SK-N-SH (cell line): ENCODE measurements around the gene SH3D19. TPM values are rescaled to one million over a fixed set of nuclear protein-coding genes. Genes with fewer than 3 reads are reported as not detected.

Experiments
- CTCF ChIA-PET: fragments of 300-600, 350-600 bp; formaldehyde crosslinking; extraction: SDS; loops from one replicate; lab custom pipeline; 2021; lab: Yijun Ruan, JAX
- POLR2A ChIA-PET: fragments of 350-600 bp; sonication (Branson Sonifier 250); formaldehyde crosslinking; extraction: SDS; loops from one replicate; lab custom pipeline; 2020; ENCODE audit warnings: antibody characterized with exemption, inconsistent platforms; lab: Yijun Ruan, JAX
- DNase-seq: peaks from one replicate; pipeline ENCODE4 v3.0.0; 2012
- H2AFZ ChIP-seq: fragments of 200-600 bp; sonication (generic); 2 replicates; pipeline ENCODE4 v1.8.1; 2016; ENCODE audit warnings: antibody characterized with exemption, mild to moderate bottlenecking, low read depth
- H3F3A ChIP-seq: fragments of 200-600 bp; sonication (generic); replicated peaks from 2 replicates; pipeline ENCODE3; 2016; ENCODE audit warnings: antibody characterized with exemption, mild to moderate bottlenecking; ENCODE audit not compliant: insufficient read depth
- H3K27ac ChIP-seq, 2 experiments: fragments of 200-500 bp in 1 of 2; fragments of 200-600 bp in 1 of 2; sonication (Bioruptor generic) in 1 of 2; sonication (generic), shearing (Covaris generic) in 1 of 2; 2 replicates each; pipeline versions ENCODE4 v1.5.1 to v1.6.1; 2014 to 2016; ENCODE audit warnings: low read depth in 2 of 2, inconsistent platforms in 1 of 2, low read length in 1 of 2, mild to moderate bottlenecking in 1 of 2, mixed read lengths in 1 of 2
- H3K27me3 ChIP-seq: fragments of 200-600 bp; sonication (generic), shearing (Covaris generic); 2 replicates; pipeline ENCODE4 v1.6.1; 2016; ENCODE audit warnings: mixed run types; ENCODE audit not compliant: insufficient read depth
- H3K36me3 ChIP-seq, 2 experiments: fragments of 200-500 bp in 1 of 2; fragments of 200-600 bp in 1 of 2; sonication (Bioruptor generic) in 1 of 2; sonication (generic) in 1 of 2; replicated peaks in 1 of 2; 2 replicates each; pipeline versions ENCODE3 to v1.5.1; 2014 to 2016; ENCODE audit warnings: low read length in 1 of 2, mild to moderate bottlenecking in 1 of 2; ENCODE audit not compliant: insufficient read depth in 2 of 2, control insufficient read depth in 1 of 2
- H3K4me1 ChIP-seq, 2 experiments: fragments of 200-500 bp in 1 of 2; fragments of 200-600 bp in 1 of 2; sonication (Bioruptor generic) in 1 of 2; sonication (generic), shearing (Covaris generic) in 1 of 2; 2 replicates each; pipeline versions ENCODE4 v1.5.1 to v1.6.1; 2014 to 2016; ENCODE audit warnings: low read depth in 1 of 2, low read length in 1 of 2, mixed run types in 1 of 2; ENCODE audit not compliant: insufficient read depth in 2 of 2, control insufficient read depth in 1 of 2
- H3K4me2 ChIP-seq: fragments of 200-600 bp; sonication (generic), shearing (Covaris generic); 2 replicates; pipeline ENCODE4 v1.6.1; 2017; ENCODE audit warnings: mixed run types
- H3K4me3 ChIP-seq, 2 experiments: fragments of 200-500 bp in 1 of 2; fragments of 200-600 bp in 1 of 2; sonication (Bioruptor generic) in 1 of 2; sonication (generic), shearing (Covaris generic) in 1 of 2; 2 replicates each; pipeline versions ENCODE4 v1.5.1 to v1.8.1; 2014 to 2016; ENCODE audit warnings: low read depth in 2 of 2, inconsistent platforms in 1 of 2, low read length in 1 of 2, mild to moderate bottlenecking in 1 of 2, mixed read lengths in 1 of 2, moderate library complexity in 1 of 2
- H3K79me2 ChIP-seq: fragments of 200-600 bp; sonication (generic); 2 replicates; pipeline ENCODE4 v1.8.1; 2017; ENCODE audit warnings: mild to moderate bottlenecking; ENCODE audit not compliant: insufficient read depth
- H3K9ac ChIP-seq: fragments of 200-600 bp; sonication (generic); 2 replicates; pipeline ENCODE4 v1.6.1; 2017; ENCODE audit warnings: mixed run types
- H3K9me2 ChIP-seq: fragments of 200-600 bp; sonication (generic); 2 replicates; pipeline ENCODE4 v1.6.1; 2017; ENCODE audit warnings: mixed run types
- H3K9me3 ChIP-seq: fragments of 200-600 bp; sonication (generic); 2 replicates; pipeline ENCODE4 v1.6.1; 2017; ENCODE audit warnings: mixed run types, mild to moderate bottlenecking, moderate library complexity
- H4K20me1 ChIP-seq: fragments of 200-600 bp; sonication (generic); 2 replicates; pipeline ENCODE4 v1.6.1; 2017; ENCODE audit warnings: mild to moderate bottlenecking, mixed run types; ENCODE audit not compliant: insufficient read depth
- CHD2 ChIP-seq: fragments of 150-350 bp; IDR thresholded peaks from 2 replicates; pipeline ENCODE4 v1.6.1; 2018; ENCODE audit warnings: low read length; ENCODE audit not compliant: partially characterized antibody
- CTCF ChIP-seq: fragments of 200-600 bp; sonication (generic); IDR thresholded peaks from 2 replicates; pipeline ENCODE4 v1.6.1; 2017; ENCODE audit warnings: antibody characterized with exemption, mild to moderate bottlenecking, moderate library complexity
- EP300 ChIP-seq, 2 experiments: IDR thresholded peaks; 2 replicates each; pipeline versions ENCODE4 v1.4.0 to v1.6.1; 2012; ENCODE audit warnings: borderline replicate concordance in 1 of 2, low read depth in 1 of 2, low read length in 1 of 2
- EZH2phosphoT487 ChIP-seq: fragments of 200-600 bp; sonication (generic); IDR thresholded peaks from 2 replicates; pipeline ENCODE4 v1.6.1; 2017; ENCODE audit warnings: low read depth, mixed run types, mild to moderate bottlenecking, antibody characterized with exemption, moderate library complexity, borderline replicate concordance
- FOSL2 ChIP-seq: IDR thresholded peaks from 2 replicates; pipeline ENCODE4 v1.4.0; 2012; ENCODE audit warnings: low read depth, mild to moderate bottlenecking, moderate library complexity, borderline replicate concordance
- FOXJ3 ChIP-seq: sonication (generic); formaldehyde crosslinking; IDR thresholded peaks from 2 replicates; pipeline ENCODE4 v1.5.1; 2020; ENCODE audit warnings: mild to moderate bottlenecking, missing genetic modification reagents
- FOXM1 ChIP-seq: IDR thresholded peaks from 2 replicates; pipeline ENCODE4 v1.4.0; 2012; ENCODE audit warnings: low read depth, mild to moderate bottlenecking
- GATA2 ChIP-seq: sonication (generic); formaldehyde crosslinking; IDR thresholded peaks from 2 replicates; pipeline ENCODE4 v1.5.0; 2020; ENCODE audit warnings: mild to moderate bottlenecking, missing genetic modification reagents
- MEF2A ChIP-seq: IDR thresholded peaks from 2 replicates; pipeline ENCODE4 v1.4.0; 2012; ENCODE audit warnings: low read depth, borderline replicate concordance
- MXI1 ChIP-seq: IDR thresholded peaks from 2 replicates; pipeline ENCODE4 v1.6.1; 2012; ENCODE audit warnings: mild to moderate bottlenecking, low read depth, low read length, improper control_type of control experiment
- NRF1 ChIP-seq: IDR thresholded peaks from 2 replicates; pipeline ENCODE4 v1.6.1; 2012; ENCODE audit warnings: low read depth, mild to moderate bottlenecking, low read length
- PBX3 ChIP-seq: IDR thresholded peaks from 2 replicates; pipeline ENCODE4; 2012
- RCOR1 ChIP-seq: fragments of 150-350 bp; IDR thresholded peaks from 2 replicates; pipeline ENCODE4 v1.6.1; 2017; ENCODE audit warnings: antibody characterized with exemption, low read length
- RFX5 ChIP-seq: IDR thresholded peaks from 2 replicates; pipeline ENCODE4 v1.6.1; 2012; ENCODE audit warnings: mild to moderate bottlenecking, improper control_type of control experiment, low read length
- SIN3A ChIP-seq: IDR thresholded peaks from 2 replicates; pipeline ENCODE4 v1.6.1; 2012; ENCODE audit warnings: low read depth, mild to moderate bottlenecking, low read length, moderate library complexity, borderline replicate concordance
- SMC3 ChIP-seq: IDR thresholded peaks from 2 replicates; pipeline ENCODE4 v1.6.1; 2012; ENCODE audit warnings: low read depth, low read length, improper control_type of control experiment
- TAF1 ChIP-seq: IDR thresholded peaks from 2 replicates; pipeline ENCODE4 v1.6.1; 2012; ENCODE audit warnings: low read depth, mild to moderate bottlenecking, low read length, moderate library complexity, borderline replicate concordance
- TCF12 ChIP-seq: IDR thresholded peaks from 2 replicates; pipeline ENCODE4 v1.4.0; 2012
- TEAD4 ChIP-seq: IDR thresholded peaks from 2 replicates; pipeline ENCODE4 v1.4.0; 2012; ENCODE audit warnings: mild to moderate bottlenecking, borderline replicate concordance; ENCODE audit not compliant: insufficient read depth
- USF2 ChIP-seq: fragments of 150-350 bp; IDR thresholded peaks from 2 replicates; pipeline ENCODE4 v1.6.1; 2017; ENCODE audit warnings: antibody characterized with exemption, low read length, low read depth, borderline replicate concordance
- ZBTB33 ChIP-seq: IDR thresholded peaks from 2 replicates; pipeline ENCODE4 v1.4.0; 2012; ENCODE audit warnings: low read depth, borderline replicate concordance
- WGBS: methylation state at CpG from one replicate; pipeline ENCODE4 v1.1.6; 2017; ENCODE audit warnings: low lambda C conversion rate; 5-methylcytosine and 5-hydroxymethylcytosine counted together
- polyA plus RNA-seq, 3 experiments: library from polyadenylated mRNA; depleted of rRNA; stranded (reverse); fragments of >200 nt; gene quantifications; 2 replicates each; pipeline ENCODE4 v1.2.3, GENCODE V29; 2012
- TF ChIP-seq, protein P1 (sequence below): IDR thresholded peaks from 2 replicates; pipeline ENCODE4 v1.4.0; 2012; ENCODE audit warnings: low read depth
- TF ChIP-seq, protein P2 (sequence below): IDR thresholded peaks from 2 replicates; pipeline ENCODE4 v1.4.0; 2012; ENCODE audit warnings: low read depth, borderline replicate concordance

SH3D19 gene
- polyA plus RNA-seq, 1 of the 3 experiments (the other 2 are of a cell fraction) = 7.1 TPM

- TF ChIP-seq, protein P1, sequence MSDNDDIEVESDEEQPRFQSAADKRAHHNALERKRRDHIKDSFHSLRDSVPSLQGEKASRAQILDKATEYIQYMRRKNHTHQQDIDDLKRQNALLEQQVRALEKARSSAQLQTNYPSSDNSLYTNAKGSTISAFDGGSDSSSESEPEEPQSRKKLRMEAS = no peak
- TF ChIP-seq NRF1 (no peak), SIN3A (no peak), SMC3 (no peak)
Observed at GRCh38 chr4:151099976-151100417, 225.4 kb downstream of the SH3D19 start (continued).

DNA sequence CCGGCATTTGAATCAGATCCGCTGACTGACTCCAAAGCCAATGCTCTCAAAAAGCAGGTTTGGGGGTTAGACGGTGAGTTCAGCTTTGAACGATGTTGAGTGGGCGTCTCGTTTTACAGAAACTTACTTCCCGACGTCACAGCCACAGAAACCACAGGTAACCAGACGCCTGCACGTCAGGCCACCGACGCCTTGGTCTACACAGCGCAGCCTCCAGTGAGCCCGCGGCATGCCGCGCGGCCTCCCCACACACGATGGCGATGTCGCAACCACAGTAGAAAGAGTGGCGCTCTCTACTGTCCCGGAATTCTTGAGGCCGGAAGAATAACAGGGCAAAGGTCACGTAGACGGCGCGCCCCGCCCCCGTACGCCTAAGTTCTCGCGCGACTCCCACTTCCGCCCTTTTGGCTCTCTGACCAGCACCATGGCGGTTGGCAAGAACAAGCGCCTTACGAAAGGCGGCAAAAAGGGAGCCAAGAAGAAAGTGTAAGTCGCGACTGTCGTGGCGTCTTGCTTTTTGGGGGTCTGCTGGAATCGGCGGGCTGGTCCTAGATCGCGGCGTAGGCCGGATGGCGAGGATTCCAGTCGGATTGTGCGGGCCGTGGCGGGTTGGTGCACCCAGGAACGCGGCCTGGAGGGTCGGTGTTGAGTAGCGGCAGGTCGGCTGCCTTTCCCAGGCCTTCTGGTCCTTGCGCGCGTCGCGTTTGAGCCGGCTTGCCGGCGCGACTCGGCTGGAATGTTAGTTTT lies 226.0 kb downstream of the SH3D19 start, which contains the start of gene RPS3A:
Gene RPS3A, plus strand, starts transcription at position 400 of the 747 bp plus-strand sequence. Its CDS starts 25 bp downstream, at position 425.
- H2AFZ ChIP-seq = peak within 1 kb of the TSS; percentile 92
- H3K4me1 ChIP-seq = peaks cover 7 to 10% of the 10 kb centered on the region in 2 experiments; a peak in 2 of 4 replicates
- peak within 1 kb of the TSS; percentile 70 to 80 for H3K27ac ChIP-seq
- no peaks in the 10 kb centered on the region for H3K27me3 ChIP-seq
- peaks cover 36 to 39% of the 10 kb centered on the region in 2 experiments for H3K36me3 ChIP-seq
- CTCF ChIA-PET = interaction anchor here (0.6 to 2.4 kb wide), 7 partner anchors 9 to 268 kb away, joined by 3 to 9 read pairs (median 4); no protein-coding TSS in a partner anchor
- peaks cover 45% of the 10 kb centered on the region for H4K20me1 ChIP-seq
- peaks cover 25% of the 10 kb centered on the region for H3F3A ChIP-seq
- H3K9me3 ChIP-seq = no peaks in the 10 kb centered on the region
- WGBS = under 1% methylated on average over 41 of the region's 69 CpGs
- H3K79me2 ChIP-seq = peaks cover 45% of the 10 kb centered on the region
- peak within 1 kb of the TSS; percentile 83 to 84 for H3K4me3 ChIP-seq
- H3K9me2 ChIP-seq = no peaks in the 10 kb centered on the region
- H3K9ac ChIP-seq = peak within 1 kb of the TSS; percentile 97
- H3K4me2 ChIP-seq = peak within 1 kb of the TSS; percentile 82
- peak; percentile 90 for DNase-seq
- POLR2A ChIA-PET = interaction anchor here (0.7 to 1.2 kb wide), 3 partner anchors 33 to 225 kb away, joined by 3 read pairs; no protein-coding TSS in a partner anchor
- TF ChIP-seq TEAD4 (peak; percentile 50; the same call in 1 of the 2 replicates), EZH2phosphoT487 (no peak), CHD2 (peak; percentile 99), RCOR1 (peak; percentile 42; the same call in 1 of the 2 replicates), RFX5 (no peak), CTCF (peak; percentile 86), MEF2A (no peak; the same call in 1 of the 2 replicates), SIN3A (peak; percentile 73; the same call in 1 of the 2 replicates), ZBTB33 (peak; percentile 98), FOXJ3 (CRISPR knock-in tag) (no peak), FOXM1 (no peak), EP300 (IDR thresholded peaks at IDR 0.05; ENCODE audit: borderline replicate concordance in 1 of 2, low read depth in 1 of 2, low read length in 1 of 2) (peak in 1 of 2 experiments; percentile 31; a peak in 2 of 4 replicates), TCF12 (peak; percentile 43; the same call in 1 of the 2 replicates), MXI1 (peak; percentile 88), TAF1 (peak; percentile 99), PBX3 (no peak), USF2 (no peak), GATA2 (CRISPR knock-in tag) (no peak), FOSL2 (no peak)
- TF ChIP-seq, protein P2, sequence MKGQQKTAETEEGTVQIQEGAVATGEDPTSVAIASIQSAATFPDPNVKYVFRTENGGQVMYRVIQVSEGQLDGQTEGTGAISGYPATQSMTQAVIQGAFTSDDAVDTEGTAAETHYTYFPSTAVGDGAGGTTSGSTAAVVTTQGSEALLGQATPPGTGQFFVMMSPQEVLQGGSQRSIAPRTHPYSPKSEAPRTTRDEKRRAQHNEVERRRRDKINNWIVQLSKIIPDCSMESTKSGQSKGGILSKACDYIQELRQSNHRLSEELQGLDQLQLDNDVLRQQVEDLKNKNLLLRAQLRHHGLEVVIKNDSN = no peak; the same call in 1 of the 2 replicates
